Peyer's patch (tissue), 4 donors: ENCODE data around the gene CCDC88A. TPM values are rescaled to one million over a fixed set of nuclear protein-coding genes. Genes with fewer than 3 reads are reported as not detected.
"Not testable (repeated sequence)": the region's sequence is repeated elsewhere in the genome, so short reads cannot be mapped to it uniquely, and the experiment has no call there.

ENCODE experiments used
- DNase-seq, 3 donors: peaks; one replicate each; pipeline ENCODE4 v3.0.0-alpha.2; 2017 to 2019
- H3K27ac ChIP-seq, 4 donors: fragments of 200-600 bp; sonication (generic); one replicate each; pipeline ENCODE4 v1.5.1; 2016 to 2019
- H3K27me3 ChIP-seq, 2 donors: fragments of 200-600 bp; sonication (generic); one replicate each; pipeline ENCODE4 v1.5.1; 2019
- H3K36me3 ChIP-seq, 3 donors: fragments of 200-600 bp; sonication (generic); one replicate each; pipeline ENCODE4 v1.5.1; 2016 to 2019
- H3K4me1 ChIP-seq, 4 donors: fragments of 200-600 bp; sonication (generic); one replicate each; pipeline ENCODE4 v1.5.1; 2016 to 2019
- H3K4me3 ChIP-seq, 4 donors: fragments of 200-600 bp; sonication (generic); 1 replicate in 3 of 4; 2 replicates in 1 of 4; pipeline ENCODE4 v1.5.1; 2016 to 2019; ENCODE audit warnings: mild to moderate bottlenecking in 1 of 4
- H3K9me3 ChIP-seq, 4 donors: fragments of 200-600 bp; sonication (generic); one replicate each; pipeline ENCODE4 v1.5.1; 2016 to 2019; ENCODE audit warnings: mild to moderate bottlenecking in 1 of 4
- CTCF ChIP-seq, 6 experiments: fragments of 450-650 bp in 4 of 6; fragments of 200-600 bp in 2 of 6; sonication (generic) in 1 of 6; IDR thresholded peaks; one replicate each; pipeline ENCODE4 v1.5.1; 2017 to 2019; ENCODE audit warnings: antibody characterized with exemption in 6 of 6, mild to moderate bottlenecking in 3 of 6, moderate library complexity in 1 of 6
- POLR2A ChIP-seq, 2 donors: fragments of 450-650 bp; IDR thresholded peaks; one replicate each; pipeline ENCODE4 v1.5.1; 2017; ENCODE audit warnings: antibody characterized with exemption in 2 of 2, mild to moderate bottlenecking in 2 of 2, moderate library complexity in 2 of 2
- total RNA-seq, 4 donors: library from RNA; depleted of rRNA; stranded (reverse); fragments of >200 nt; gene quantifications; one replicate each; pipeline ENCODE4 v1.1.0, GENCODE V29; 2016

The CCDC88A gene
- total RNA-seq, 4 donors from 2014 or later = 7.7 to 95.7 (median 16.9) TPM

- TF ChIP-seq CTCF (IDR thresholded peaks at IDR 0.05) = peak in 1 of 6 experiments; percentile 28
- peak; percentile 71 to 79 for TF ChIP-seq POLR2A (IDR thresholded peaks at IDR 0.05)
- peaks cover 0 to 7% (median 0%) of the 10 kb centered on the region in 3 donors for H3K36me3 ChIP-seq
- peak; percentile 86 to 97 (median 96) for DNase-seq
Observed at GRCh38 chr2:55268907-55269644, 150.6 kb downstream of the CCDC88A start, which contains the start of gene MTIF2. TSS of gene MTIF2 (minus strand) at chr2:55269231. CDS start at chr2:55263858, 5,373 bp downstream.

GRCh38 chr2:55268288-55268906, 151.3 kb downstream of the CCDC88A start:
- H3K4me3 ChIP-seq = peak overlapping the region; percentile 47 to 75 (median 59)
- no peaks in the 10 kb centered on the region for H3K27me3 ChIP-seq
- H3K9me3 ChIP-seq = no peaks in the 10 kb centered on the region
- TF ChIP-seq CTCF (IDR thresholded peaks at IDR 0.05) (peak in 1 of 6 experiments; percentile 23), POLR2A (IDR thresholded peaks at IDR 0.05) (no peak)
- H3K36me3 ChIP-seq = peaks cover 0 to 14% (median 0%) of the 10 kb centered on the region in 3 donors
- H3K4me1 ChIP-seq = peaks cover 0 to 12% (median 0%) of the 10 kb centered on the region in 4 donors
- H3K27ac ChIP-seq = peak overlapping the region; percentile 78 to 91 (median 82)
- DNase-seq = no peak

More at GRCh38 chr2:55268907-55269644, 150.6 kb downstream of the CCDC88A start, which contains the start of gene MTIF2:
- H3K4me1 ChIP-seq = peaks cover 0 to 12% (median 0%) of the 10 kb centered on the region in 4 donors
- H3K9me3 ChIP-seq = no peaks in the 10 kb centered on the region
- H3K27ac ChIP-seq = peak within 1 kb of the TSS; percentile 78 to 91 (median 82)
- no peaks in the 10 kb centered on the region for H3K27me3 ChIP-seq
- H3K4me3 ChIP-seq = peak within 1 kb of the TSS; percentile 47 to 75 (median 59)

DNA sequence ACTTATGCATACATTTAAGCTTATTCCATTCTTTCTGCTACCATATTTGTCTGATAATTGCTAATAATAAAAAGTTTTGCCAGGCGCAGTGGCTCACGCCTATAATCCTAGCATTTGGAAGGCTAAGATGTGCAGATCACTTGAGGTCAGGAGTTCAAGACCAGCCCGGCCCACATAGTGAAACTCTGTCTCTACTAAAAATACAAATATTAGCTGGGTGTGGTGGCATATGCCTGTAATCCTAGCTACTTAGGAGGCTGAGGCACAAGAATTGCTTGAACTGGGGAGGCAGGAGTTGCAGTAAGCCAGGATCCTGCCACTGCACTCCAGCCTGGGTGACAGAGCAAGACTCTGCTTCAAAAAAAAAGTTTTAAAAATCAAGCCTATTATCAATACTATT, 160.1 kb downstream of the CCDC88A start:
- not testable (repeated sequence) for H3K27me3 ChIP-seq, H3K4me1 ChIP-seq, H3K27ac ChIP-seq, DNase-seq, H3K4me3 ChIP-seq, H3K9me3 ChIP-seq
- peaks cover 0 to 78% (median 0%) of the 10 kb centered on the region in 3 donors for H3K36me3 ChIP-seq

DNA sequence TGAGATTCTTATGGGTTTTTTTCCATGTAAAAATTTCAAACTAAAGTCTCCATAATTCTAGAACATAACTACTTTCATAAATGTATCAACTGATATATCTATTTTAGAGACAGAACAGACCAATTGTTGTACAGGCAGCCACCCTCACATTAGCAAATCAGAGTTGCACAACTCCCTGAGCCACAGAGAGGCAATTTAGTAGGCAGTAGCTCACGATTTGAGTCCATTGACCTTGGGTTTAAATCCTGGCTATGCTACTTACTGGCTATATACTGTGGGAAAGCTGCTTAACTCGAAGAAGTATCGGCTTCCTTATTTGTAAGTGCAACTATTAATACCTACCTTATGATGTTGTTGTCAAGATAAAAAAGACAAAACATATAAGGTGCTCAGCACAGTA, 166.8 kb downstream of the CCDC88A start:
- Histone ChIP-seq H3K9me3 (no peaks in the 10 kb centered on the region), H3K36me3 (peaks cover 0 to 76% (median 0%) of the 10 kb centered on the region in 3 donors), H3K4me1 (no peaks in the 10 kb centered on the region), H3K27ac (no peak overlapping the region), H3K27me3 (no peaks in the 10 kb centered on the region), H3K4me3 (no peak overlapping the region)
- no peak for DNase-seq
- no peak for TF ChIP-seq POLR2A (IDR thresholded peaks at IDR 0.05)
- no peak for TF ChIP-seq CTCF (IDR thresholded peaks at IDR 0.05)

DNA sequence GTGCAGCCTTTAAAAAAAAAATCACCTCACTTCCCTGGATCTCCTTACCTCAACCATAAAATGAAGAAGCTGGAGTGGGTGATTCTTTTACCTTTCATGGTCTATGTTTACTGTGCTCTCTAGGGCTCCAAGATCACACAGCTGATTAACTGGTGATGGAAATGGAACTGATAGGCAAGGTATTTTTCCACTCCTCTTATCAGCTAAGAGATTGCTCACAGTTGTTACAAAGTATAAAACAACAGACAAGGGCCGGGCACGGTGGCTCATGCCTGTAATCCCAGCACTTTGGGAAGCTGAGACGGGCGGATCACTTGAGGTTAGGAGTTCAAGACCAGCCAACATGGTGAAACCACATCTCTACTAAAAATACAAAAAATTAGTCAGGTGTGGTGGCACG, 172.6 kb downstream of the CCDC88A start:
- Histone ChIP-seq H3K4me3 (no peak overlapping the region), H3K36me3 (peaks cover 0 to 86% (median 0%) of the 10 kb centered on the region in 3 donors), H3K27ac (no peak overlapping the region), H3K4me1 (no peaks in the 10 kb centered on the region), H3K27me3 (no peaks in the 10 kb centered on the region), H3K9me3 (no peaks in the 10 kb centered on the region)
- TF ChIP-seq CTCF (IDR thresholded peaks at IDR 0.05) (no peak), POLR2A (IDR thresholded peaks at IDR 0.05) (no peak)
- no peak for DNase-seq

DNA sequence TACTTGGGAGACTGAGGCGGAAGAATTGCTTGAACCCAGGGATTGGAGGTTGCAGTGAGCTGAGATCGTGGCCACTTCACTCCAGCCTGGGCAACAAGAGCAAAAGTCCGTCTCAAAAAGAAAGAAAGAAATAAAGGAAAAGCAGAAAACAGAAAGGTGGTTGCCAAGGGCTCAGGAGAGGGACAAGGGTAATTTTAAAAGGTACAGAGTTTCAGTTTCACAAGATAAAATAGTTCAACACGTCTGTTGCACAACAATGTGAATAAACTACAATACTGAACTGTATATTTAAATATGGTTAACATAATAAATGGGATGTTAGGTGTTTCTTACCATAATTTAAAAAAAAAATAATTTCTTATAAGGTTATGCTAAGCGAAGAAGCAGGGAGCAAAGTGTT, 174.2 kb downstream of the CCDC88A start:
- TF ChIP-seq CTCF (IDR thresholded peaks at IDR 0.05) (no peak), POLR2A (IDR thresholded peaks at IDR 0.05) (no peak)
- H3K36me3 ChIP-seq = peaks cover 0 to 86% (median 0%) of the 10 kb centered on the region in 3 donors
- H3K4me1 ChIP-seq = no peaks in the 10 kb centered on the region
- H3K27me3 ChIP-seq = no peaks in the 10 kb centered on the region
- no peak for DNase-seq
- H3K27ac ChIP-seq = no peak overlapping the region
- H3K9me3 ChIP-seq = no peaks in the 10 kb centered on the region
- H3K4me3 ChIP-seq = no peak overlapping the region
